H1 (cell line): ENCODE measurements around the gene PLCXD1.

Experiments
- BACH1 ChIP-seq: IDR thresholded peaks from 2 replicates; pipeline ENCODE4 v1.6.1; 2012; ENCODE audit warnings: low read length, improper control_type of control experiment
- CTCF ChIP-seq, 3 experiments: IDR thresholded peaks; 1 replicate in 2 of 3; 2 replicates in 1 of 3; pipeline versions ENCODE4 v1.5.1 to v1.6.1; 2011; ENCODE audit warnings: low read length in 3 of 3, mild to moderate bottlenecking in 3 of 3, inconsistent platforms in 2 of 3, low read depth in 1 of 3, moderate library complexity in 1 of 3; ENCODE audit not compliant: insufficient read depth in 1 of 3; ENCODE audit errors: control extremely low read depth in 1 of 3
- EZH2 ChIP-seq: fragments of 200-600 bp; sonication (generic); IDR thresholded peaks from 2 replicates; pipeline ENCODE4 v1.7.1; 2012; ENCODE audit warnings: low read depth, mild to moderate bottlenecking, moderate library complexity, low read length, inconsistent platforms; ENCODE audit not compliant: severe bottlenecking
- JUND ChIP-seq: IDR thresholded peaks from 2 replicates; pipeline ENCODE4 v1.6.1; 2011; ENCODE audit warnings: mild to moderate bottlenecking, improper control_type of control experiment, low read length
- POLR2AphosphoS5 ChIP-seq: IDR thresholded peaks from 2 replicates; pipeline ENCODE4 v1.6.1; 2011; ENCODE audit warnings: low read depth, low read length
- TCF12 ChIP-seq: IDR thresholded peaks from 2 replicates; pipeline ENCODE4 v1.6.1; 2011; ENCODE audit warnings: low read depth, mild to moderate bottlenecking, low read length
- ZNF274 ChIP-seq: IDR thresholded peaks from 2 replicates; pipeline ENCODE4 v1.7.0; 2012; ENCODE audit warnings: low read length, borderline replicate concordance; ENCODE audit errors: extremely low read depth

DNA sequence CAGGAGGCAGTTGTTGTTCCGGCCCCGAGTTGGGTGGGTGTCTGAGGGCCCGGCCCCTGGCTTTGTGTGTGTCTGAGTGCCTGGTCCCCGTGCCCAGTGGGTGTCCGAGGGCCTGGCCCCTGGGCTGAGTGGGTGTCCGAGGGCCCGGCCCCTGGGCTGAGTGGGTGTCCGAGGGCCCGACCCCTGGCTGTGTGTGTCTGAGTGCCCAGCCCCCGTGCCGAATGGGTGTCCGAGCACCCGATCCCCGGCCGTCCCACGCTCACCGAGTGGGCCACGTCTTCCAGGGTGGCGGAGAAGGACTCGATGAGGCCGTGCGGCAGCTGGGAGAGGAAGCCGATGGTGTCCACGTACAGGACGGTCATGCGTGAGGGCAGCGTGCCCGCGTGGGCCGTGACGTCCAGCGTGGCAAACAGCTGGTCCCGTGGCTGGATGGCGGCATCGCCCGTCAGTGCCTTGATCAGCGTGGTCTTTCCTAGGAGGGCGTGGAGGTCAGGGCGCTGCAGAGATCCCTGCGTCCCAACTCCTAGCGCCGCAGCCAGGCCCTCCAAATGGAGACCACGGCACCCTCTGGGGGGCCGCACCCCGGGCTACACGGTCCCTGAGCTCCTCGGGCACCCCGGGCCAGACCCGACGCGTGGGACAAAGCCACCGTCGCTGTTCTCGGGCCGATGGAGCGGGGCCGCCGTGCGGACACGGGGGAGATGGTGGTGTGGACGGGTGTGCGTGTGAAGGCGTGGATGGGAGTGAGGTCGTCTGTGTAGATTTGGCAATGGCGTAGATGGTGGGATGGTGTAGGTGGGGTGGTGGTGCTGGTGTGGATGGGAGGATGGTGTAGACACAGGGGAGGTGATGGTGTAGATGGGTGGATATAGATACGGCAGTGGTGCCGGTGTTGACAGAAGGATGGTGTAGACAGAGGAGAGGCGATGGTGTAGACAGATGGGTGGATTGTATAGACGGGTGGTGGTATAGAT lies 30.3 kb downstream of the PLCXD1 start:
- TF ChIP-seq POLR2AphosphoS5 (peak; percentile 12; the same call in 1 of the 2 replicates), CTCF (IDR thresholded peaks at IDR 0.05; ENCODE audit: control extremely low read depth in 1 of 3, insufficient read depth in 1 of 3, low read depth in 1 of 3, low read length in 3 of 3) (no peak), ZNF274 (no peak), TCF12 (no peak), BACH1 (no peak), JUND (no peak), EZH2 (no peak)
